ENCODE results near the gene LTB. TPM values are rescaled to one million over a fixed set of nuclear protein-coding genes. Genes with fewer than 3 reads are reported as not detected.

Gene LTB
- total and polyA plus RNA-seq, 2 donors (not counting 3 experiments of a cell fraction or from before 2014, with no cell fraction given) = 1.2 to 2.1 TPM

GRCh38 chr6:31559606-31559957, 22.6 kb downstream of the LTB start:
- TF ChIP-seq GATA2 (IDR thresholded peaks at IDR 0.05; ENCODE audit: insufficient read depth, insufficient read length, low read depth, low read length) (no peak), EZH2 (IDR thresholded peaks at IDR 0.05; ENCODE audit: borderline replicate concordance, low read depth, low read length, severe bottlenecking) (no peak)
- BruUV-seq (replicated peaks) = TSS peak; percentile 80
- Histone ChIP-seq H3K27ac (ENCODE audit: insufficient read depth, low read depth, low read length) (peak overlapping the region; percentile 98), H3K9ac (replicated peaks; ENCODE audit: extremely low read depth, insufficient read depth, low read length) (peak overlapping the region; percentile 82), H3K27me3 (ENCODE audit: control insufficient read depth in 2 of 2, insufficient read depth in 2 of 2, low read length in 2 of 2) (no peaks in the 10 kb centered on the region), H3K79me2 (ENCODE audit: control insufficient read depth, insufficient read depth, low read length) (peaks cover 7% of the 10 kb centered on the region), H2AFZ (ENCODE audit: low read depth, low read length) (no peak overlapping the region), H3K4me1 (ENCODE audit: control insufficient read depth, extremely low read depth, insufficient read depth, low read length) (peaks cover 69% of the 10 kb centered on the region), H3K9me3 (replicated peaks; ENCODE audit: control insufficient read depth, insufficient read depth, low read length) (no peaks in the 10 kb centered on the region), H3K4me2 (ENCODE audit: insufficient read depth, low read length) (peak overlapping the region; percentile 90), H3K36me3 (ENCODE audit: control insufficient read depth in 2 of 2, extremely low read depth in 1 of 2, insufficient read depth in 2 of 2, low read length in 2 of 2) (peaks cover 2 to 10% of the 10 kb centered on the region in 2 experiments), H4K20me1 (replicated peaks; ENCODE audit: control insufficient read depth, extremely low read depth, insufficient read depth, low read length) (no peaks in the 10 kb centered on the region), H3K9me1 (replicated peaks; ENCODE audit: control insufficient read depth, extremely low read depth, insufficient read depth, low read length) (no peaks in the 10 kb centered on the region), H3K4me3 (replicated peaks in 1 of 3; ENCODE audit: insufficient read depth in 1 of 3, low read depth in 1 of 3, low read length in 3 of 3) (peak overlapping the region in 1 of 3 experiments; percentile 29)
- ChIA-PET CTCF (interaction anchor here (1.5 to 31.0 kb wide), 3 partner anchors 9 to 29 kb away, joined by 5 to 1517 read pairs (median 31); partner anchors contain the start of genes LST1, LTB, NCR3 and NFKBIL1), POLR2A (interaction anchor here (0.6 to 0.9 kb wide), 2 partner anchors 21 to 268 kb away, joined by 3 to 5 read pairs; partner anchors contain the start of gene HSPA1B)
- peak; percentile 12 for FAIRE-seq
- peak; percentile 40 for DNase-seq (ENCODE audit: low read depth, low spot score)
- dilution Hi-C loops (cut with MboI; ENCODE audit: extremely low pct_ligation_motif_present, low sequenced_read_pairs) (no loop called here), intact Hi-C loops (cut with micrococcal nuclease) (no loop called here)

DNA sequence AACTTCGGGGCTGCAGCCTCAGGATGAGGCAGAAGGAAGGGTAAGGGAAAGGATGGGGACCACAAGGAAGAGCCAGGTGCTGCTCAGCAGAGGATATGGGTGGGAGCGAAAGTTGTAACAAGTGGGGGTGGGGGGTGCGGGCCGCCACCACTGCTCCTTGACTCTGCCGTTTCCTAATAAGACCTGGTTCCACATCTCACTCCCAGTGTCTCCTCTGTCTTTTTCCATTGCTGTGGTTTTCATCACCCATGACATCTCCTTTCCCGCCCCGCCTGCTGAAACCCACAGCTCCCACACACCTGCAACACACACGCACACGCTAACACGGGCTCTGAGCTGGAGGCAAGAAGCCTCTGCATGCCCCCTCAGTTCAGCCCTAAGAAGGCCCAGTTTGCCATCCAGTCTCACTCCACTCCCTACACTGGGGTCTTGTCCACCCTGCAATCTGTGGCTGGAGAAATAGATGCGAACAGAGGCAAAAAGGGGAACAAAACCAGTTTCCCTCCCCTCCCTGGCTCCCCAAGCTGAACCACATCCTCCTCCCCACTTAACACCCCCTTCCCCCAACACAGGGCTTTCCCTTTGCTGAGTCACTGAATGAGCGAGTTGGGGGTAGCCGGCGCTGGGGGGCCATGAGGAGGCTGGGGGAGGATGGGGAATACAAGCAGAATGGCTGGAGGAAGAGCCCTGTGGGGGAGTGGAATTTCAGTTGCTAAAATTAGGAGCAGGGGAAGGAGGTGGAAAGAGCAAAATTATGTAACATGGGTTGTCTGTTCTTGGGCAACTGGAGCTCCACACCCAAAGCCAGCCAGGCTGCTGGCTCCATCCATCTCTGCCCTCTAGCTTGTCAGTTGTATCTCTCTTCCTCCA, 23.4 kb downstream of the LTB start:
- dilution Hi-C loops (cut with MboI; ENCODE audit: extremely low pct_ligation_motif_present, low sequenced_read_pairs) (no loop called here), intact Hi-C loops (cut with micrococcal nuclease) (no loop called here)
- H3K36me3 ChIP-seq (ENCODE audit: control insufficient read depth in 2 of 2, extremely low read depth in 1 of 2, insufficient read depth in 2 of 2, low read length in 2 of 2) = peaks cover 2 to 10% of the 10 kb centered on the region in 2 experiments
- H3K9ac ChIP-seq (replicated peaks; ENCODE audit: extremely low read depth, insufficient read depth, low read length) = peak overlapping the region; percentile 82
- no peaks in the 10 kb centered on the region for H3K9me3 ChIP-seq (replicated peaks; ENCODE audit: control insufficient read depth, insufficient read depth, low read length)
- peak; percentile 46 for DNase-seq (ENCODE audit: low read depth, low spot score)
- BruUV-seq (replicated peaks) = no TSS peak
- no peak overlapping the region for H3K4me3 ChIP-seq (replicated peaks in 1 of 3; ENCODE audit: insufficient read depth in 1 of 3, low read depth in 1 of 3, low read length in 3 of 3)
- ChIA-PET POLR2A (interaction anchor here (0.8 kb wide), 1 partner anchor 22 kb away, joined by 3 read pairs; no protein-coding TSS in a partner anchor), CTCF (interaction anchor here (1.5 to 31.0 kb wide), 3 partner anchors 8 to 30 kb away, joined by 5 to 1517 read pairs (median 31); partner anchors contain the start of genes LST1, LTB, NCR3 and NFKBIL1)
- no peak overlapping the region for H2AFZ ChIP-seq (ENCODE audit: low read depth, low read length)
- TF ChIP-seq EZH2 (IDR thresholded peaks at IDR 0.05; ENCODE audit: borderline replicate concordance, low read depth, low read length, severe bottlenecking) (no peak), MAX (IDR thresholded peaks at IDR 0.05; ENCODE audit: insufficient read depth, insufficient read length) (no peak), GATA2 (IDR thresholded peaks at IDR 0.05; ENCODE audit: insufficient read depth, insufficient read length, low read depth, low read length) (no peak), POLR2A (IDR thresholded peaks at IDR 0.05; ENCODE audit: low read depth, low read length) (no peak), CTCF (IDR thresholded peaks at IDR 0.05; ENCODE audit: extremely low read depth in 1 of 2, insufficient read depth in 1 of 2, low read depth in 1 of 2, low read length in 2 of 2) (no peak)
- H3K9me1 ChIP-seq (replicated peaks; ENCODE audit: control insufficient read depth, extremely low read depth, insufficient read depth, low read length) = no peaks in the 10 kb centered on the region
- peaks cover 67% of the 10 kb centered on the region for H3K4me1 ChIP-seq (ENCODE audit: control insufficient read depth, extremely low read depth, insufficient read depth, low read length)
- H3K4me2 ChIP-seq (ENCODE audit: insufficient read depth, low read length) = peak overlapping the region; percentile 90
- FAIRE-seq = peak; percentile 63
- no peaks in the 10 kb centered on the region for H4K20me1 ChIP-seq (replicated peaks; ENCODE audit: control insufficient read depth, extremely low read depth, insufficient read depth, low read length)
- H3K79me2 ChIP-seq (ENCODE audit: control insufficient read depth, insufficient read depth, low read length) = peaks cover 7% of the 10 kb centered on the region
- no peaks in the 10 kb centered on the region for H3K27me3 ChIP-seq (ENCODE audit: control insufficient read depth in 2 of 2, insufficient read depth in 2 of 2, low read length in 2 of 2)
- H3K27ac ChIP-seq (ENCODE audit: insufficient read depth, low read depth, low read length) = peak overlapping the region; percentile 98
